ENCODE results near the gene SPDYE4.

DNA sequence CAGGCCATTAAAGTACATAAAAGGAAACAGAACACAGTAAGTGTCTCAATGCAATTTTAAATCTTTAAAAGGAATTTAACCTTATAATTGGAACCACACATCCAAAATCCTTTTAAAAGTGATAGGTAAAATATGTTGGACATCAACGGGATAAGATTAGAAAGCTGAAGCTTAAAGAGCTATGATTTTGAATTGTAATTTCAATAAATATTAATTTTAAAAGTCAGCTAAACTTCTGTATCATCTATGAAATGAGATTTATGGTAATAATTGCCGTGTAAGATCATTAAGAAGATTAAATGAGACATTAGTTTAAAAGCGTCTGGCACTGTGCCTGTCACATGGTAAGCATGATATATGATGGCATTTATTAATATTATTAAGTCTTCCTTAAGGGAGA, 45.0 kb downstream of the SPDYE4 start:
- TF ChIP-seq, protein P1, sequence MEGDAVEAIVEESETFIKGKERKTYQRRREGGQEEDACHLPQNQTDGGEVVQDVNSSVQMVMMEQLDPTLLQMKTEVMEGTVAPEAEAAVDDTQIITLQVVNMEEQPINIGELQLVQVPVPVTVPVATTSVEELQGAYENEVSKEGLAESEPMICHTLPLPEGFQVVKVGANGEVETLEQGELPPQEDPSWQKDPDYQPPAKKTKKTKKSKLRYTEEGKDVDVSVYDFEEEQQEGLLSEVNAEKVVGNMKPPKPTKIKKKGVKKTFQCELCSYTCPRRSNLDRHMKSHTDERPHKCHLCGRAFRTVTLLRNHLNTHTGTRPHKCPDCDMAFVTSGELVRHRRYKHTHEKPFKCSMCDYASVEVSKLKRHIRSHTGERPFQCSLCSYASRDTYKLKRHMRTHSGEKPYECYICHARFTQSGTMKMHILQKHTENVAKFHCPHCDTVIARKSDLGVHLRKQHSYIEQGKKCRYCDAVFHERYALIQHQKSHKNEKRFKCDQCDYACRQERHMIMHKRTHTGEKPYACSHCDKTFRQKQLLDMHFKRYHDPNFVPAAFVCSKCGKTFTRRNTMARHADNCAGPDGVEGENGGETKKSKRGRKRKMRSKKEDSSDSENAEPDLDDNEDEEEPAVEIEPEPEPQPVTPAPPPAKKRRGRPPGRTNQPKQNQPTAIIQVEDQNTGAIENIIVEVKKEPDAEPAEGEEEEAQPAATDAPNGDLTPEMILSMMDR (IDR thresholded peaks at IDR 0.05): no peak
- TF ChIP-seq ZFX (IDR thresholded peaks at IDR 0.05; ENCODE audit: borderline replicate concordance): no peak

Measured in 22Rv1 (cell line).